HEK293T (cell line): ENCODE results near the gene ANKRD34C.

ENCODE experiments used
- BHLHE40 ChIP-seq: fragments of 450-650 bp; IDR thresholded peaks from 2 replicates; pipeline ENCODE4 v1.6.1; 2016; ENCODE audit warnings: mild to moderate bottlenecking, moderate library complexity, borderline replicate concordance
- CTBP1 ChIP-seq: fragments of 450-650 bp; IDR thresholded peaks from 2 replicates; pipeline ENCODE4 v1.6.1; 2016; ENCODE audit warnings: borderline replicate concordance
- FOXA1 ChIP-seq: fragments of 450-650 bp; IDR thresholded peaks from 2 replicates; pipeline ENCODE4 v1.6.1; 2016; ENCODE audit warnings: mild to moderate bottlenecking
- L3MBTL2 ChIP-seq: fragments of 450-650 bp; conservative IDR thresholded peaks from 2 replicates; pipeline ENCODE4 v1.6.1; 2016; ENCODE audit warnings: mild to moderate bottlenecking
- SUZ12 ChIP-seq: fragments of 450-650 bp; IDR thresholded peaks from 2 replicates; pipeline ENCODE4 v1.6.1; 2016; ENCODE audit warnings: mild to moderate bottlenecking
- TARDBP ChIP-seq: fragments of 450-650 bp; IDR thresholded peaks from 2 replicates; pipeline ENCODE4 v1.6.1; 2016

GRCh38 chr15:79283252-79284048 lies 928 bp downstream of the ANKRD34C start:
- TF ChIP-seq CTBP1, result no peak
- TF ChIP-seq TARDBP, result no peak
- no peak for TF ChIP-seq SUZ12
- TF ChIP-seq L3MBTL2, result no peak
- no peak for TF ChIP-seq FOXA1
- TF ChIP-seq BHLHE40, result no peak
